Calu3 (cell line): ENCODE data around the gene FOLH1. TPM values are rescaled to one million over a fixed set of nuclear protein-coding genes. Genes with fewer than 3 reads are reported as not detected.
"Not testable (repeated sequence)": the region's sequence is repeated elsewhere in the genome, so short reads cannot be mapped to it uniquely, and the experiment has no call there.

ENCODE experiments used
- BruUV-seq: library from RNA; stranded (reverse); fragments of 400-500 nt; replicated peaks from 2 replicates; lab custom pipeline; 2021; lab: Mats Ljungman, UMichigan
- CTCF ChIA-PET: fragments of 300-600 bp; sonication (Branson Sonifier 250); formaldehyde crosslinking; loops from one replicate; lab custom pipeline; 2022; ENCODE audit warnings: antibody characterized with exemption; lab: Charles Lee
- DNase-seq: peaks from one replicate; pipeline ENCODE4 v3.0.0; 2022
- H3K27ac Mint-ChIP-seq: one replicate; pipeline ENCODE4 v1.8.0; 2022; ENCODE audit warnings: mixed read lengths; ENCODE audit not compliant: unreplicated experiment
- H3K27me3 Mint-ChIP-seq: one replicate; pipeline ENCODE4 v1.8.0; 2022; ENCODE audit warnings: mixed read lengths; ENCODE audit not compliant: unreplicated experiment
- H3K36me3 Mint-ChIP-seq: one replicate; pipeline ENCODE4 v1.8.0; 2022; ENCODE audit warnings: mild to moderate bottlenecking, moderate library complexity, mixed read lengths; ENCODE audit not compliant: insufficient read depth, unreplicated experiment
- H3K4me1 Mint-ChIP-seq: one replicate; pipeline ENCODE4 v1.8.0; 2022; ENCODE audit warnings: mild to moderate bottlenecking, low read depth, mixed read lengths; ENCODE audit not compliant: unreplicated experiment
- H3K4me3 Mint-ChIP-seq: one replicate; pipeline ENCODE4 v1.8.0; 2022; ENCODE audit warnings: mild to moderate bottlenecking, low read depth, moderate library complexity, mixed read lengths; ENCODE audit not compliant: unreplicated experiment
- H3K9me3 Mint-ChIP-seq: one replicate; pipeline ENCODE4 v1.8.0; 2022; ENCODE audit warnings: low read depth, mixed read lengths; ENCODE audit not compliant: unreplicated experiment
- intact Hi-C: fragments of 100-400 bp; cut with micrococcal nuclease; formaldehyde crosslinking; loops from one replicate; pipeline ENCODE4 v1.10.0; 2022; ENCODE audit not compliant: unreplicated experiment
- total RNA-seq: library from RNA; stranded (reverse); gene quantifications from 2 replicates; pipeline ENCODE4 v1.2.3, GENCODE V29; 2022
- TF ChIP-seq, protein P1 (sequence below): fragments of 200-600 bp; IDR thresholded peaks from one replicate; pipeline ENCODE4 v1.8.0; 2022; ENCODE audit warnings: antibody characterized with exemption; ENCODE audit not compliant: unreplicated experiment

The FOLH1 gene
- total RNA-seq, 1 experiment from 2014 or later = 0.80 TPM

- H3K27me3 Mint-ChIP-seq, intact Hi-C loops, CTCF ChIA-PET, H3K9me3 Mint-ChIP-seq, H3K4me1 Mint-ChIP-seq, DNase-seq, H3K36me3 Mint-ChIP-seq, H3K4me3 Mint-ChIP-seq, H3K27ac Mint-ChIP-seq, BruUV-seq: not testable (repeated sequence)
These were observed 33.6 kb downstream of the FOLH1 start for GRCh38 chr11:49174691-49175366.

GRCh38 chr11:49171613-49172012 is 36.8 kb downstream of the FOLH1 start:
- DNase-seq, H3K27ac Mint-ChIP-seq, H3K36me3 Mint-ChIP-seq, H3K4me3 Mint-ChIP-seq, BruUV-seq, H3K9me3 Mint-ChIP-seq, CTCF ChIA-PET, H3K27me3 Mint-ChIP-seq, intact Hi-C loops: not testable (repeated sequence)
- H3K4me1 Mint-ChIP-seq = peaks cover 23% of the 10 kb centered on the region

DNA sequence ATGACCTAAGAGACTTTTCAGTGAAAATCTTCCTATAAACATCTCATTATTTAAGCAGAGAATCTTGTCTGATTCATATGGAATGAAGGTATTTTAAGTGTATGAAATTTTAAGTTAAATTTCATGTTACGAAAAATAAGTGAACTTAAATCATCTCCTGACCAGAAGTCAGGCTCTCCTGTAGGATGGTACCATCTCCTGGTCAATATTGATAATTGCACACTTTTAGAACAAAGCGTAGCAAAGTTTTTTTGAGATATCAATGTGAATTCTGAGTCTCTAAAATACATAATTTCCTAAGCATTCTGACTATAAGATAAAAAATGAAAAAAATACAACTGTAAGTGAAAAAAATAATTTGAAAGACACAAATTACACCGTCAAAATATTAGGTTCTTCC is 38.8 kb downstream of the FOLH1 start:
- H3K4me1 Mint-ChIP-seq = peaks cover 15% of the 10 kb centered on the region
- H3K36me3 Mint-ChIP-seq, H3K4me3 Mint-ChIP-seq, H3K27me3 Mint-ChIP-seq, CTCF ChIA-PET, BruUV-seq, H3K27ac Mint-ChIP-seq, DNase-seq, H3K9me3 Mint-ChIP-seq: not testable (repeated sequence)
- intact Hi-C loops = loop anchor here (1.0 kb wide), 1 partner anchor 862 kb away; no protein-coding TSS in a partner anchor

DNA sequence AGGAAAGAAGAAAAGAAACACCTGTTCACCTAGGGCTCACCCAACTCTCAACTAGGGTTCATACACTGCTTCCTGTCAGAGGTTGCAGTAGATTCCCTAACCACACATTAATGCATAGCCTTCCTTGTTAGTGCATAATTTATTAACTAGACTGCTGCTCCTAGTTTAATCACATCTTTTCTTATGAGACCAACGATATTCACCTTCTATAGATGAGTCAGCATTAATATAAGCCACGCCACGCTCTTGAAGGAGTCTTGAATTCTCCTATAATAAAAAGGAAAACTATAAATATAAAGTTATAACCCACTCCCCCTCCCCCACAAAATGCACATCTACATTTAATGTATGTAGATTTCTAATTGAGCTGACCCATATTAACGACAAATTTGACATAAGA is 39.4 kb downstream of the FOLH1 start:
- CTCF ChIA-PET, H3K27me3 Mint-ChIP-seq, H3K9me3 Mint-ChIP-seq, BruUV-seq, H3K4me3 Mint-ChIP-seq, H3K36me3 Mint-ChIP-seq: not testable (repeated sequence)
- Mint-ChIP-seq H3K4me1 (peaks cover 14% of the 10 kb centered on the region), H3K27ac (peak overlapping the region; percentile 72)
- intact Hi-C loops = loop anchor here (1.0 kb wide), 1 partner anchor 862 kb away; no protein-coding TSS in a partner anchor
- peak; percentile 7 for DNase-seq

DNA sequence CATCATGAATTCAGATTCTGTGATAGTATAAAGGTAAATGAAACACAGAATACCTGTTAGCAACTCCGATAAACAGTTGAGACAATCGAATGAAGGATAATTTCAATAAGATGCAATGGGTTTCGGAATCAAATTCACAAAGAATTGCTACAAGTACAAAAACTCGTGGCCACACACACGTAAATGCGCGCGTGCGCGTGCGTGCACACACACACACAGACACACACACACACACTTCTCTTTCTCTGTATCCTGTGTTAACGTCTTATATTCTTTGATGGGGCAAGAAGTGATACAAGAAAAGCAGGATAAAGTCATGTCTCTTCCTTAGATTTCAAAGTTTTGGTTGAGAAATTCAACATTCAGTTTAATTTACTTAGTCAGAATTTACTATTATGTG is 57.2 kb downstream of the FOLH1 start:
- CTCF ChIA-PET = no interaction called here
- H3K4me3 Mint-ChIP-seq = no peak overlapping the region
- H3K36me3 Mint-ChIP-seq = no peaks in the 10 kb centered on the region
- no peaks in the 10 kb centered on the region for H3K27me3 Mint-ChIP-seq
- intact Hi-C loops = no loop called here
- no peaks in the 10 kb centered on the region for H3K9me3 Mint-ChIP-seq
- BruUV-seq = no TSS peak
- no peaks in the 10 kb centered on the region for H3K4me1 Mint-ChIP-seq
- no peak for DNase-seq
- TF ChIP-seq, protein P1, sequence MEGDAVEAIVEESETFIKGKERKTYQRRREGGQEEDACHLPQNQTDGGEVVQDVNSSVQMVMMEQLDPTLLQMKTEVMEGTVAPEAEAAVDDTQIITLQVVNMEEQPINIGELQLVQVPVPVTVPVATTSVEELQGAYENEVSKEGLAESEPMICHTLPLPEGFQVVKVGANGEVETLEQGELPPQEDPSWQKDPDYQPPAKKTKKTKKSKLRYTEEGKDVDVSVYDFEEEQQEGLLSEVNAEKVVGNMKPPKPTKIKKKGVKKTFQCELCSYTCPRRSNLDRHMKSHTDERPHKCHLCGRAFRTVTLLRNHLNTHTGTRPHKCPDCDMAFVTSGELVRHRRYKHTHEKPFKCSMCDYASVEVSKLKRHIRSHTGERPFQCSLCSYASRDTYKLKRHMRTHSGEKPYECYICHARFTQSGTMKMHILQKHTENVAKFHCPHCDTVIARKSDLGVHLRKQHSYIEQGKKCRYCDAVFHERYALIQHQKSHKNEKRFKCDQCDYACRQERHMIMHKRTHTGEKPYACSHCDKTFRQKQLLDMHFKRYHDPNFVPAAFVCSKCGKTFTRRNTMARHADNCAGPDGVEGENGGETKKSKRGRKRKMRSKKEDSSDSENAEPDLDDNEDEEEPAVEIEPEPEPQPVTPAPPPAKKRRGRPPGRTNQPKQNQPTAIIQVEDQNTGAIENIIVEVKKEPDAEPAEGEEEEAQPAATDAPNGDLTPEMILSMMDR = no peak
- H3K27ac Mint-ChIP-seq = no peak overlapping the region

- not testable (repeated sequence) for H3K27ac Mint-ChIP-seq, H3K4me3 Mint-ChIP-seq
These were observed 106.0 kb downstream of the FOLH1 start for GRCh38 chr11:49102356-49102755.

More at GRCh38 chr11:49102356-49102755, 106.0 kb downstream of the FOLH1 start:
- H3K9me3 Mint-ChIP-seq, H3K27me3 Mint-ChIP-seq, intact Hi-C loops, H3K36me3 Mint-ChIP-seq, CTCF ChIA-PET, DNase-seq, BruUV-seq, H3K4me1 Mint-ChIP-seq: not testable (repeated sequence)

Other genes with a start within 250 kb of the FOLH1 start
- gene TRIM51G, start 224.7 kb downstream of the FOLH1 start, total RNA-seq = not detected in 2 replicates
- gene TRIM49B, start 179.8 kb downstream of the FOLH1 start, total RNA-seq = not detected in 2 replicates
- not detected in 2 replicates for gene TRIM64C, start 149.5 kb downstream of the FOLH1 start, total RNA-seq